Neural crest cell (in vitro differentiated cells): ENCODE results near the gene ORAI3. TPM values are rescaled to one million over a fixed set of nuclear protein-coding genes. Genes with fewer than 3 reads are reported as not detected.

ENCODE experiments used
- DNase-seq: peaks from one replicate; pipeline ENCODE4 v3.0.0; 2021; ENCODE audit warnings: low read depth, mixed read lengths, low spot score
- H3K27ac Mint-ChIP-seq: one replicate; pipeline ENCODE4 v1.8.0; 2021; ENCODE audit warnings: mild to moderate bottlenecking, mixed read lengths; ENCODE audit not compliant: unreplicated experiment
- H3K27me3 Mint-ChIP-seq: 2 replicates; pipeline ENCODE4 v1.8.0; 2021; ENCODE audit warnings: low read depth, mild to moderate bottlenecking, mixed read lengths
- H3K36me3 Mint-ChIP-seq: 2 replicates; pipeline ENCODE4 v1.8.0; 2021; ENCODE audit warnings: low read depth, mild to moderate bottlenecking, mixed read lengths
- H3K4me1 Mint-ChIP-seq: 2 replicates; pipeline ENCODE4 v1.8.0; 2021; ENCODE audit warnings: mixed read lengths
- H3K4me3 Mint-ChIP-seq: one replicate; pipeline ENCODE4 v1.8.0; 2021; ENCODE audit warnings: mild to moderate bottlenecking, mixed read lengths
- H3K9me3 Mint-ChIP-seq: 2 replicates; pipeline ENCODE4 v1.8.0; 2021; ENCODE audit warnings: mixed read lengths
- total RNA-seq: library from RNA; stranded (reverse); gene quantifications from 2 replicates; pipeline ENCODE4 v1.2.1, GENCODE V29; 2021
- TF ChIP-seq, protein P1 (sequence below): fragments of 200-600 bp; sonication (generic); conservative IDR thresholded peaks from 2 replicates; pipeline ENCODE4 v1.5.0; 2021; ENCODE audit warnings: antibody characterized with exemption, mild to moderate bottlenecking

Gene ORAI3
- total RNA-seq, 1 donor from 2014 or later = 7.7 TPM

DNA sequence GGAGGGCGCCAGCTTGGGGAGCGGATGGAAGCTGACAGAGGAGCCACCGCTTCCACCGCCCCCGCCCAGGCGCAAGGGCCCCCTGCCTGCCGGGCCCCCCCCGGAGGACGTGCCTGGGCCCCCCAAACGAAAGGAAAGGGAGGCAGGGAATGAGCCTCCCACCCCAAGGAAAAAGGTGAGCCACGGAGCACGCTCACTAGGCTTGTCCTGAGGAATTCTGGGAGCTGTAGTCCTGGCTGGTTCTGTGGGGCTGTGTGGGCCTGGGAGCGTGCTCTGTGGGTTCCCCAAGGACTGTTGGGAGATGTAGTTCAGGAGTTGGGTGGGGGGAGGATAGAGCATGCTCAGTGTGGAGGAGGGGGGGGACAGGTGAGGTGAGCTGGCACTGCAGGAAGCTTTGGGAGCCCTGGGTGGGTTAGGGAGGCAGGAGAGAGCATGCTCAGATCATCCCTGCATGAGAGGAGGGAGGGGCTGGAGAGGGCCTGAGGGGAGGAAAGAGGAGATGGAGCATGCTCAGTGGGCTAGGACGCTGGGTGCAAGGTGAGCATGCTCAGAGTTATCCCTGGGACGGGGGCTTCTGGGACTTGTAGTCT lies 21.0 kb upstream of the ORAI3 start:
- H3K36me3 Mint-ChIP-seq = no peaks in the 10 kb centered on the region
- no peaks in the 10 kb centered on the region for H3K9me3 Mint-ChIP-seq
- peak overlapping the region; percentile 84 for H3K4me3 Mint-ChIP-seq
- no peak overlapping the region for H3K27ac Mint-ChIP-seq
- H3K27me3 Mint-ChIP-seq = no peaks in the 10 kb centered on the region
- TF ChIP-seq, protein P1, sequence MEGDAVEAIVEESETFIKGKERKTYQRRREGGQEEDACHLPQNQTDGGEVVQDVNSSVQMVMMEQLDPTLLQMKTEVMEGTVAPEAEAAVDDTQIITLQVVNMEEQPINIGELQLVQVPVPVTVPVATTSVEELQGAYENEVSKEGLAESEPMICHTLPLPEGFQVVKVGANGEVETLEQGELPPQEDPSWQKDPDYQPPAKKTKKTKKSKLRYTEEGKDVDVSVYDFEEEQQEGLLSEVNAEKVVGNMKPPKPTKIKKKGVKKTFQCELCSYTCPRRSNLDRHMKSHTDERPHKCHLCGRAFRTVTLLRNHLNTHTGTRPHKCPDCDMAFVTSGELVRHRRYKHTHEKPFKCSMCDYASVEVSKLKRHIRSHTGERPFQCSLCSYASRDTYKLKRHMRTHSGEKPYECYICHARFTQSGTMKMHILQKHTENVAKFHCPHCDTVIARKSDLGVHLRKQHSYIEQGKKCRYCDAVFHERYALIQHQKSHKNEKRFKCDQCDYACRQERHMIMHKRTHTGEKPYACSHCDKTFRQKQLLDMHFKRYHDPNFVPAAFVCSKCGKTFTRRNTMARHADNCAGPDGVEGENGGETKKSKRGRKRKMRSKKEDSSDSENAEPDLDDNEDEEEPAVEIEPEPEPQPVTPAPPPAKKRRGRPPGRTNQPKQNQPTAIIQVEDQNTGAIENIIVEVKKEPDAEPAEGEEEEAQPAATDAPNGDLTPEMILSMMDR = no peak
- H3K4me1 Mint-ChIP-seq = peaks cover 17% of the 10 kb centered on the region
- DNase-seq = no peak

DNA sequence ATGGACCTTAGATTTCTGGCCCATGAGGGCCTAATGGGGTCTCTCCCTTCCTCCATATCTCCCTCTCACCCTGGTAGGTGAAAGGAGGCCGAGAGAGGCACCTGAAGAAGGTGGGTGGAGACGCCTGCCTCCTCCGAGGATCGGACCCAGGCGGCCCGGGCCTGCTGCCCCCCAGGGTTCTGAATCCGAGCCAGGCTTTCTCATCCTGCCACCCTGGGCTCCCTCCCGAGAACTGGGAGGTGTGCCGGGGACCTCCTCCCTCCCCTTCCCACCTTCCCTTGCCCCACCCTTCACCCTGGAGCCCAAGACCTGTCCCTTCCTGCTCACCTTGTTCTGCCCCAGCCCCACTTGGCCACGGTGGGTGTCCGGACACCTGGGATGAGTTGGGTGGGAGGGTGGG lies 20.5 kb upstream of the ORAI3 start:
- DNase-seq = no peak
- Mint-ChIP-seq H3K9me3 (no peaks in the 10 kb centered on the region), H3K27me3 (no peaks in the 10 kb centered on the region), H3K36me3 (no peaks in the 10 kb centered on the region), H3K4me3 (peak overlapping the region; percentile 84), H3K27ac (no peak overlapping the region), H3K4me1 (peaks cover 17% of the 10 kb centered on the region)
- TF ChIP-seq, protein P1 = no peak

DNA sequence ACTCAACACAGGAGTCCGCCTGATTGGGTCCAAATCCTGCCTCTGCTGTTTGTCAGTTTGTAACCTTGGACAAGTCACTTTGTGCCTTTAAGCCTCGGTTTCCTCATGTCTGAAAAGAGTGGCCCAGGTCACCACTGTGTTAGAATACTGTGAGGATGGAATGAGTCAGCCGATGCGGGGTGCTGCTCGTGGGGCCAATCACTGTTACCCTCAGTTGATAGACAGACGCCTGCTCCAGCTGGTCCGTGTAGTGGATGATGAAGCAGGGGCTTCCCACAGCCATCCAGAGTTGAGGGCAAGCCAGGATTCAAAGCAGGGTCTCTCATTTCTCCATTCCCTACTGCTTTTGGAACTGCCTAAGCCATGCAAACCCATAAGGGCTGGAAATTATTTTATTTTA lies 19.7 kb upstream of the ORAI3 start:
- no peak overlapping the region for H3K27ac Mint-ChIP-seq
- H3K4me1 Mint-ChIP-seq = peaks cover 17% of the 10 kb centered on the region
- TF ChIP-seq, protein P1 = no peak
- H3K36me3 Mint-ChIP-seq = no peaks in the 10 kb centered on the region
- DNase-seq = no peak
- no peaks in the 10 kb centered on the region for H3K27me3 Mint-ChIP-seq
- H3K4me3 Mint-ChIP-seq = no peak overlapping the region
- no peaks in the 10 kb centered on the region for H3K9me3 Mint-ChIP-seq

DNA sequence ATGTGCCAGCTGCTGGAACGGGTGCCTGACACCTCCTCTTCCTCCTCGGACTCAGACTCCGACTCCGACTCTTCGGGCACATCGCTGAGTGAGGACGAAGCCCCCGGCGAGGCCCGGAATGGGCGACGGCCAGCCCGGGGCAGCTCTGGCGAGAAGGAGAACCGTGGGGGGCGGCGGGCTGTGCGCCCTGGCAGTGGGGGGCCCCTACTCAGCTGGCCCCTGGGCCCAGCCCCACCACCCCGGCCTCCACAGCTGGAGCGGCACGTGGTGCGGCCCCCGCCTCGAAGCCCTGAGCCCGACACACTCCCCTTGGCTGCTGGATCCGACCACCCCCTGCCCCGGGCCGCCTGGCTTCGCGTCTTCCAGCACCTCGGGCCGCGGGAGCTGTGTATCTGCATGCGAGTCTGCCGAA lies 18.7 kb upstream of the ORAI3 start:
- Mint-ChIP-seq H3K4me1 (peaks cover 14% of the 10 kb centered on the region), H3K27ac (no peak overlapping the region), H3K27me3 (no peaks in the 10 kb centered on the region), H3K9me3 (no peaks in the 10 kb centered on the region), H3K36me3 (peaks cover 2% of the 10 kb centered on the region), H3K4me3 (no peak overlapping the region)
- TF ChIP-seq, protein P1 = no peak
- DNase-seq = no peak

DNA sequence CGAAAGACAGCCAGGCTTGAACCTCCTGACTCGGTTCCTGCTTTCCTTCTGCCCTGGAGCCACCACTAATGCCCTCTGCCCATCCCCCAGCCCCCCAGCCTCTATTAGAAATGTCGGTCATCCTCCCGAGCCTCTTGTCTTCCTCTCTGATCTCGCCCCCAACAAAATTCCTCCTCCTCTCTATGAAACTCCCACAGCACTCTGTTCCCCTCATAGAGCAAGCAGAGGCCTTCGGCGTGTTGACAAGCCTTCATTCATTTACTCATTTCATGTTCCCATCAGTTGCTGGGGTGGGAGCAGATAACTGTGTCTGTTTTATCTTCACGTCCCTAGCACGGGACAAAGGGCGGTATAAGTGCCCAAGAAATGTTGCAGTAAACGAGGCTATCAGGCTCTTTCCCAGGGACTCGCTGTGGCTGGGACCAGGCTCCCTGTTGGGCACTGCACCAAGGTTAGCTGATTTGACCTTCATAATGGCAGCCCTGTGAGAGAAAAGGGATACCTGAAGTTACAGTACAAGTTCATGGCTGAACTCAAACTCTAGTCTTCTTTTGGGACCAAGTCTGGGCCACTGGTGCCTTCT lies 17.7 kb upstream of the ORAI3 start:
- TF ChIP-seq, protein P1 = no peak
- peaks cover 4% of the 10 kb centered on the region for H3K36me3 Mint-ChIP-seq
- H3K4me1 Mint-ChIP-seq = peaks cover 11% of the 10 kb centered on the region
- no peak overlapping the region for H3K27ac Mint-ChIP-seq
- no peak for DNase-seq
- no peak overlapping the region for H3K4me3 Mint-ChIP-seq
- H3K9me3 Mint-ChIP-seq = no peaks in the 10 kb centered on the region
- H3K27me3 Mint-ChIP-seq = no peaks in the 10 kb centered on the region
